Activated naive CD8-positive, alpha-beta T cell (primary cell): ENCODE results near the gene SLC19A1.

Source experiments
- H3K27ac Mint-ChIP-seq: one replicate; pipeline ENCODE4 v1.8.0; 2021; ENCODE audit warnings: mixed read lengths
- H3K27me3 Mint-ChIP-seq: one replicate; pipeline ENCODE4 v1.8.0; 2021; ENCODE audit warnings: mixed read lengths
- H3K36me3 Mint-ChIP-seq: one replicate; pipeline ENCODE4 v1.8.0; 2021; ENCODE audit warnings: mixed read lengths
- H3K4me1 Mint-ChIP-seq: one replicate; pipeline ENCODE4 v1.8.0; 2021; ENCODE audit warnings: low read depth, mixed read lengths
- H3K4me3 Mint-ChIP-seq: one replicate; pipeline ENCODE4 v1.8.0; 2021; ENCODE audit warnings: mild to moderate bottlenecking, mixed read lengths
- H3K9me3 Mint-ChIP-seq: one replicate; pipeline ENCODE4 v1.8.0; 2021; ENCODE audit warnings: low read depth, mixed read lengths

Gene SLC19A1

GRCh38 chr21:45545691-45546531, 3.7 kb upstream of the SLC19A1 start:
- H3K4me3 Mint-ChIP-seq, result no peak overlapping the region
- no peaks in the 10 kb centered on the region for H3K9me3 Mint-ChIP-seq
- peaks cover under 1% of the 10 kb centered on the region for H3K36me3 Mint-ChIP-seq
- H3K27me3 Mint-ChIP-seq, result no peaks in the 10 kb centered on the region
- peaks cover 20% of the 10 kb centered on the region for H3K4me1 Mint-ChIP-seq
- no peak overlapping the region for H3K27ac Mint-ChIP-seq

GRCh38 chr21:45545236-45545570, 3.0 kb upstream of the SLC19A1 start:
- Mint-ChIP-seq H3K4me3 (no peak overlapping the region), H3K36me3 (peaks cover 2% of the 10 kb centered on the region), H3K9me3 (no peaks in the 10 kb centered on the region), H3K27me3 (no peaks in the 10 kb centered on the region), H3K27ac (no peak overlapping the region), H3K4me1 (peaks cover 18% of the 10 kb centered on the region)

GRCh38 chr21:45544449-45545235, 2.4 kb upstream of the SLC19A1 start:
- H3K4me3 Mint-ChIP-seq, result no peak overlapping the region
- H3K27me3 Mint-ChIP-seq, result no peaks in the 10 kb centered on the region
- no peak overlapping the region for H3K27ac Mint-ChIP-seq
- peaks cover 17% of the 10 kb centered on the region for H3K4me1 Mint-ChIP-seq
- H3K9me3 Mint-ChIP-seq, result no peaks in the 10 kb centered on the region
- H3K36me3 Mint-ChIP-seq, result peaks cover 2% of the 10 kb centered on the region

GRCh38 chr21:45543710-45544448, 1.6 kb upstream of the SLC19A1 start:
- Mint-ChIP-seq H3K4me1 (peaks cover 12% of the 10 kb centered on the region), H3K27me3 (no peaks in the 10 kb centered on the region), H3K36me3 (peaks cover 2% of the 10 kb centered on the region), H3K9me3 (no peaks in the 10 kb centered on the region), H3K4me3 (peak overlapping the region; percentile 67), H3K27ac (peak overlapping the region; percentile 72)

- H3K27ac Mint-ChIP-seq, result peak overlapping the region; percentile 72
- H3K4me3 Mint-ChIP-seq, result peak overlapping the region; percentile 67
- peaks cover 12% of the 10 kb centered on the region for H3K4me1 Mint-ChIP-seq
- H3K27me3 Mint-ChIP-seq, result no peaks in the 10 kb centered on the region
- H3K9me3 Mint-ChIP-seq, result no peaks in the 10 kb centered on the region
- H3K36me3 Mint-ChIP-seq, result peaks cover 2% of the 10 kb centered on the region
These were observed 1.1 kb upstream of the SLC19A1 start for GRCh38 chr21:45543371-45543709.

- H3K4me1 Mint-ChIP-seq, result peaks cover 11% of the 10 kb centered on the region
- H3K27ac Mint-ChIP-seq, result no peak overlapping the region
- H3K36me3 Mint-ChIP-seq, result peaks cover 2% of the 10 kb centered on the region
- no peaks in the 10 kb centered on the region for H3K9me3 Mint-ChIP-seq
- no peaks in the 10 kb centered on the region for H3K27me3 Mint-ChIP-seq
- H3K4me3 Mint-ChIP-seq, result peak overlapping the region; percentile 67
These were observed 579 bp upstream of the SLC19A1 start for GRCh38 chr21:45542667-45543370.

- Mint-ChIP-seq H3K27ac (peak overlapping the region; percentile 88), H3K4me1 (peaks cover 11% of the 10 kb centered on the region), H3K36me3 (peaks cover 2% of the 10 kb centered on the region), H3K27me3 (no peaks in the 10 kb centered on the region), H3K4me3 (peak overlapping the region; percentile 89), H3K9me3 (no peaks in the 10 kb centered on the region)
These were observed 810 bp downstream of the SLC19A1 start for GRCh38 chr21:45541221-45542039.

GRCh38 chr21:45540601-45540970, 1.7 kb downstream of the SLC19A1 start:
- Mint-ChIP-seq H3K9me3 (no peaks in the 10 kb centered on the region), H3K36me3 (peaks cover 2% of the 10 kb centered on the region), H3K4me1 (peaks cover 15% of the 10 kb centered on the region), H3K27me3 (no peaks in the 10 kb centered on the region), H3K27ac (peak overlapping the region; percentile 88), H3K4me3 (peak overlapping the region; percentile 89)

- Mint-ChIP-seq H3K4me1 (peaks cover 17% of the 10 kb centered on the region), H3K9me3 (no peaks in the 10 kb centered on the region), H3K36me3 (peaks cover 2% of the 10 kb centered on the region), H3K4me3 (peak overlapping the region; percentile 89), H3K27me3 (no peaks in the 10 kb centered on the region), H3K27ac (peak overlapping the region; percentile 88)
These were observed 2.2 kb downstream of the SLC19A1 start for GRCh38 chr21:45539796-45540600.

GRCh38 chr21:45539046-45539795, 3.0 kb downstream of the SLC19A1 start:
- no peak overlapping the region for H3K27ac Mint-ChIP-seq
- H3K9me3 Mint-ChIP-seq, result no peaks in the 10 kb centered on the region
- peaks cover 18% of the 10 kb centered on the region for H3K4me1 Mint-ChIP-seq
- peaks cover 2% of the 10 kb centered on the region for H3K36me3 Mint-ChIP-seq
- no peaks in the 10 kb centered on the region for H3K27me3 Mint-ChIP-seq
- no peak overlapping the region for H3K4me3 Mint-ChIP-seq

GRCh38 chr21:45538381-45539045, 3.7 kb downstream of the SLC19A1 start:
- no peak overlapping the region for H3K4me3 Mint-ChIP-seq
- H3K4me1 Mint-ChIP-seq, result peaks cover 18% of the 10 kb centered on the region
- H3K36me3 Mint-ChIP-seq, result peaks cover 2% of the 10 kb centered on the region
- no peak overlapping the region for H3K27ac Mint-ChIP-seq
- no peaks in the 10 kb centered on the region for H3K27me3 Mint-ChIP-seq
- H3K9me3 Mint-ChIP-seq, result no peaks in the 10 kb centered on the region

GRCh38 chr21:45537746-45538291, 4.4 kb downstream of the SLC19A1 start:
- peaks cover 21% of the 10 kb centered on the region for H3K4me1 Mint-ChIP-seq
- no peak overlapping the region for H3K27ac Mint-ChIP-seq

More at GRCh38 chr21:45537746-45538291, 4.4 kb downstream of the SLC19A1 start:
- peaks cover 2% of the 10 kb centered on the region for H3K36me3 Mint-ChIP-seq
- no peak overlapping the region for H3K4me3 Mint-ChIP-seq
- H3K9me3 Mint-ChIP-seq, result no peaks in the 10 kb centered on the region
- no peaks in the 10 kb centered on the region for H3K27me3 Mint-ChIP-seq
